ENCODE data around the gene USP10.

GRCh38 chr16:84667600-84668309 is 32.0 kb upstream of the USP10 start:
- TF ChIP-seq CTCF (IDR thresholded peaks at IDR 0.05) (no peak), POLR2A (IDR thresholded peaks at IDR 0.05) (no peak)
